Astrocyte of the spinal cord (primary cell): ENCODE measurements around the gene FXYD3.

ENCODE experiments used
- DNase-seq: peaks from one replicate; pipeline ENCODE4 v3.0.0; 2011; ENCODE audit warnings: low read depth, low spot score
- H3K4me3 ChIP-seq: 2 replicates; pipeline ENCODE4 v1.5.1; 2011; ENCODE audit warnings: low read depth, mild to moderate bottlenecking, low read length, moderate library complexity
- in situ Hi-C: cut with HindIII; loops from 2 replicates; pipeline ENCODE4 v1.10.0; 2017; ENCODE audit warnings: low sequenced_read_pairs
- TF ChIP-seq, protein P1 (sequence below): IDR thresholded peaks from 2 replicates; pipeline ENCODE4 v1.5.1; 2012; ENCODE audit warnings: low read depth, mild to moderate bottlenecking, low read length, inconsistent platforms

FXYD3 gene

DNA sequence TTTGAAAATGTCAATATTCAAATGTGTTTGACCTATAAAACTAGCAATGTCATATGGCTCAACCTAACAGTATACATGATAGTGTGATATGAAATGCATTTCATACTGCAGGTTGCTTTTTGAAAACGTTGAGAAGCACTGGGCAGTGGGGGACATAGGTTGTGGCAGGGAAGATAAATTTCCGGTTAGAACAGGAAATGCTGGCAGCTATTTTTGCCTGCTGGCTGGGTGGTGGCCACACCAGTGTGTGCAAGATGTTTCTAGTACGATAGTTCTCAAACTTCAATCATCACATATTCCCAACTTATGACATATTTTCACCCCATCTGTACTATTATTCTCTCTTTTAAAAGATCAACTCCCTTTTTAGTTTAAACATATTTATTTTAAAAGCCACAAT, 56.1 kb downstream of the FXYD3 start:
- no peak overlapping the region for H3K4me3 ChIP-seq
- TF ChIP-seq, protein P1, sequence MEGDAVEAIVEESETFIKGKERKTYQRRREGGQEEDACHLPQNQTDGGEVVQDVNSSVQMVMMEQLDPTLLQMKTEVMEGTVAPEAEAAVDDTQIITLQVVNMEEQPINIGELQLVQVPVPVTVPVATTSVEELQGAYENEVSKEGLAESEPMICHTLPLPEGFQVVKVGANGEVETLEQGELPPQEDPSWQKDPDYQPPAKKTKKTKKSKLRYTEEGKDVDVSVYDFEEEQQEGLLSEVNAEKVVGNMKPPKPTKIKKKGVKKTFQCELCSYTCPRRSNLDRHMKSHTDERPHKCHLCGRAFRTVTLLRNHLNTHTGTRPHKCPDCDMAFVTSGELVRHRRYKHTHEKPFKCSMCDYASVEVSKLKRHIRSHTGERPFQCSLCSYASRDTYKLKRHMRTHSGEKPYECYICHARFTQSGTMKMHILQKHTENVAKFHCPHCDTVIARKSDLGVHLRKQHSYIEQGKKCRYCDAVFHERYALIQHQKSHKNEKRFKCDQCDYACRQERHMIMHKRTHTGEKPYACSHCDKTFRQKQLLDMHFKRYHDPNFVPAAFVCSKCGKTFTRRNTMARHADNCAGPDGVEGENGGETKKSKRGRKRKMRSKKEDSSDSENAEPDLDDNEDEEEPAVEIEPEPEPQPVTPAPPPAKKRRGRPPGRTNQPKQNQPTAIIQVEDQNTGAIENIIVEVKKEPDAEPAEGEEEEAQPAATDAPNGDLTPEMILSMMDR: no peak
- in situ Hi-C loops: no loop called here
- no peak for DNase-seq
